T47D (cell line): ENCODE results near the gene MAOB.

Experiments used
- DNase-seq, 2 experiments: peaks; one replicate each; pipeline versions ENCODE4 v3.0.0 to v3.0.0-alpha.2; 2011 to 2012; ENCODE audit warnings: low read depth in 1 of 2, low spot score in 1 of 2
- JUND ChIP-seq: IDR thresholded peaks from 2 replicates; pipeline ENCODE4 v1.6.1; 2012; ENCODE audit warnings: low read depth
- in situ Hi-C: cut with HindIII; loops from 2 replicates; pipeline ENCODE4 v1.10.0; 2016; ENCODE audit warnings: low sequenced_read_pairs, low pct_unique_long_range_greater_than_20kb

The MAOB gene

GRCh38 chrX:43878906-43879526, 3.2 kb downstream of the MAOB start:
- in situ Hi-C loops: no loop called here
- no peak for DNase-seq
- no peak for TF ChIP-seq JUND

GRCh38 chrX:43876680-43877079, 5.6 kb downstream of the MAOB start:
- in situ Hi-C loops: no loop called here
- TF ChIP-seq JUND: no peak
- no peak for DNase-seq

GRCh38 chrX:43870758-43871419, 11.4 kb downstream of the MAOB start:
- TF ChIP-seq JUND: no peak
- in situ Hi-C loops: no loop called here
- DNase-seq: no peak

GRCh38 chrX:43870011-43870410, 12.2 kb downstream of the MAOB start:
- DNase-seq: no peak
- in situ Hi-C loops: no loop called here
- TF ChIP-seq JUND: no peak

- in situ Hi-C loops: no loop called here
- no peak for TF ChIP-seq JUND
- no peak for DNase-seq
Measured at GRCh38 chrX:43868791-43869190, 13.5 kb downstream of the MAOB start.

GRCh38 chrX:43866423-43866822, 15.8 kb downstream of the MAOB start:
- in situ Hi-C loops: no loop called here
- TF ChIP-seq JUND: no peak
- no peak for DNase-seq

- DNase-seq: no peak
- no peak for TF ChIP-seq JUND
- in situ Hi-C loops: no loop called here
Measured at GRCh38 chrX:43865791-43866190, 16.5 kb downstream of the MAOB start.

- DNase-seq: peak in 1 of 2 experiments; percentile 7
- in situ Hi-C loops: no loop called here
- TF ChIP-seq JUND: no peak
Measured at GRCh38 chrX:43862434-43862833, 19.8 kb downstream of the MAOB start.

GRCh38 chrX:43861750-43862149, 20.5 kb downstream of the MAOB start:
- no peak for TF ChIP-seq JUND
- peak in 1 of 2 experiments; percentile 25 for DNase-seq
- in situ Hi-C loops: no loop called here

- no peak for TF ChIP-seq JUND
- DNase-seq: peak in 1 of 2 experiments; percentile 81
- in situ Hi-C loops: no loop called here
Measured at GRCh38 chrX:43860646-43861370, 21.4 kb downstream of the MAOB start.

- DNase-seq: no peak
- in situ Hi-C loops: no loop called here
- TF ChIP-seq JUND: no peak
Measured at GRCh38 chrX:43853225-43853828, 28.9 kb downstream of the MAOB start.

GRCh38 chrX:43850629-43851028, 31.6 kb downstream of the MAOB start:
- DNase-seq: no peak
- in situ Hi-C loops: no loop called here
- TF ChIP-seq JUND: no peak

GRCh38 chrX:43849173-43849572, 33.1 kb downstream of the MAOB start:
- in situ Hi-C loops: no loop called here
- no peak for DNase-seq
- no peak for TF ChIP-seq JUND
